Retina (tissue), 1 donor: ENCODE measurements around the gene CALM1.
"Not testable (repeated sequence)": the region's sequence is repeated elsewhere in the genome, so short reads cannot be mapped to it uniquely, and the experiment has no call there.

Experiments
- DNase-seq: peaks from one replicate; pipeline ENCODE4 v3.0.0-alpha.2; 2016

Gene CALM1

DNA sequence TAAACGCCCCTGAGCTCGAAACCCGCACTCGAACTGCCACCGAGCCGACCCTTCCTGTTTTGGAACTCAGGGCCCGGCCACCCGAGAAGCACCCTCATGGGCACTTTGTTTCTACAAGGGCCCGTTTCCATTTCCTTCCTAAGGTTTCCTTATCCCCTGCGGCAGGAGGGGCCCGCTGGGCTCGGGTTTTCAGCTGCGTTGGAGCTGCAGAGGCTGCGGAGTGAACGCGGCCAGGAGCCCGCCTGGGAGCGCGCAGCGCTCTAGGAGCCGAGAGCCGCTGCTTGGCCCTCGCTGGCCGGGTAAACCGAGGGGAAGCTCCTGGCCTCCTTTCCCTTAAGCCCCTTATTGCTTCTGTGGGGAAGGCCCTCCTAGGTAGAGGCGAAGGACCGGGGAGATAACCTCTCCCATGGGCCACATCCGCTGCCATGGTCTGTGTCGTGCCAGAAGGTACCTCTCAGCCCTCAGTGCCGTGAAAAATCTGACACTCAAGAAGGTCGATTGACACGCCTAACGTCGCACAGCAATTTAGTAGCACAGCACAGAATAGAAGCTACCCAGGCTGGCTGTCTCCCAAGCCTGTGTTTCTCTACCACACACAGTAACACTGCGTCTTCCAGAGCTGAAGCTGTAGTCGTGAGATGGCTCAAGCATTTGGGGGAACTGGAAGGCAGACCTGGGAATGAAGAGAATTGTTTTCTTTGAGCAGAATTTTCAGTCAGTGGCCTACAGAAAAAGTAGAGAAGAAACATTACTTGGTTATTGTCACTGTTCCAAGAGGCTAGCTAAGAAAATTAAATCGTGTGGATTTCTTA is 12.9 kb upstream of the CALM1 start:
- no peak for DNase-seq

- DNase-seq = no peak
Measured at GRCh38 chr14:90384543-90384911, 12.3 kb upstream of the CALM1 start.

DNA sequence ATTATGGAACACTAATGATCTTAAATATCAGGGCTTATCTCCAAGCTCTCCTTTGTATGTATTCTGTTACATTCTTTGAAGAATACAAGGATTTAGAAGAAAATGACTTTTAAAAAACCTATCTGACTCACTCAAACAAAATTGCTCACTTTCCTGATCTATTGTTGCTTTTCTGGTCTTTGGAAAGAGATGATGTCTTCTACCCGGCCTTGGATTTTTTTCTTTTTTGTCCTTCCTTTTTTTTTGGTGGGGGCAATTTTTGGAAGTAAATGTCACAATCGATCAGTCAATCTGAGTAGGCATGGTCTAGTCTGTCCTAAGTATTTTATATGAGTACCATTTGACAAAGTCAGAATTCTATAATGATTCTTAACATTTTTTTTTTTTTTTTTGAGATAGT is 10.5 kb upstream of the CALM1 start:
- DNase-seq = no peak

GRCh38 chr14:90387206-90387760 is 9.5 kb upstream of the CALM1 start:
- no peak for DNase-seq

GRCh38 chr14:90388437-90388836 is 8.4 kb upstream of the CALM1 start:
- no peak for DNase-seq

DNA sequence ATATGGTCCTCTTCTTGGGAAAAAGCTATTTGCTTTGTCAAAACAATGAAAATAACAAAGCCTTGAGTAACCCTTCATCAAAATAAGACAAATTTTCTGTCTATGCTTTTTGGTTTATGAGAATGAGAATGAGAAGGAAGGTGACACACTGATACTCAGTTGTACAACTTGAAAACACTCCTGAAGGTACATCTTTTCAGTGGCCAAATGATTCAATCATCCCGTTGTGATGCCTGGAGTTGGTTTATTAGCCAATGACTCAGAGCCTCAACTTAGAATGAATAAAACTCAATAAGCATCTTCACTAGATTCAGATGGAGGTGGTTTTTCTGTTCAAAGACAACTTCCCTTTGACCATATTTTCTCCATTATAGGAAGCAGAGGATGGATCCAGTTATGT is 7.8 kb upstream of the CALM1 start:
- no peak for DNase-seq

DNA sequence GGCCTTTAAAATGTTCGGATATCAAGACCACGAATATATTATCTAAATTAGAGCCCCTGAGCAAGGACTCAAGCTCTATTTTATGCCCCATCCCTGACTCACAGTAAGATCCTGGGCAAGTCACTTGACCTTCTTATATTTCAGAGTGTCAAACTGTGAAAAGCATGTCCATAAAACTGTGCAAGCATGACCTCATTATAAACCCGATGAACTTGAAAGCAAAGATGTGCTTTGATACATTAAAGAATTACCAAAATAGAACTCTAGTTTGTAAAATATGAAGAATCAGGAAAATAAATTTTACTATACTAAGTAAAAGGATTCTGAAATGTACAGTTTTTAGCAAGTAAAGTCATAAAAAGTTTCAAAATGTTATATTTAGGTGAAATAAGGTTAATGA is 2.9 kb upstream of the CALM1 start:
- DNase-seq = no peak

- not testable (repeated sequence) for DNase-seq
Measured at GRCh38 chr14:90394782-90395181, 2.0 kb upstream of the CALM1 start.

GRCh38 chr14:90397425-90398314 is 841 bp downstream of the CALM1 start:
- peak; percentile 52 for DNase-seq

DNA sequence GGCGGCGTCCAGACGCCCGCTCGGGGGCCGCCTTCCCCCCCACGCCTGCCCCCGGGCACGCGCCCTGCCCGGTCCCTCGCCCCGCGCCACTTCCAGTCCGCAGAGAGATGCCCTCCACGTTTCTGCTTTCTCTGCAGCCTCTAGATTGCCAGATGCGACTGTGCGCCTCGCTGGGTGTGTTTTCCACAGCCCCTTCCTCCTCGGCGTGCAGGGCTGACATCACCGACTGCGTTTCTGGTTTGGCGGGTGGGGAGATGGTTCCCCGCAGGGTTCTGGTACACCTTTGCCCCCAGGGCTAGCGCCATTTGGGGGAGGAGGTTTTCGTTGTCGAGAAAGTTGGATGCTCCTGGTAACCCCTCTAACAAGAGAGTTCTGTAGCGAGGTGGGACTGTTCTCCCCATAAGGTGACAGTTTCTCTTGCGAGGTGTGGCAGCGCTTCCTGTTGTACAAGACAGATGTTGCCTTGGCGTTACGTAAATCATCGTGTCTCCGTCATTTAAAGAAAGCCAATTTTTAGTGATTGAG is 1.5 kb downstream of the CALM1 start:
- peak; percentile 70 for DNase-seq

GRCh38 chr14:90398841-90399540 is 2.2 kb downstream of the CALM1 start:
- DNase-seq = no peak

DNA sequence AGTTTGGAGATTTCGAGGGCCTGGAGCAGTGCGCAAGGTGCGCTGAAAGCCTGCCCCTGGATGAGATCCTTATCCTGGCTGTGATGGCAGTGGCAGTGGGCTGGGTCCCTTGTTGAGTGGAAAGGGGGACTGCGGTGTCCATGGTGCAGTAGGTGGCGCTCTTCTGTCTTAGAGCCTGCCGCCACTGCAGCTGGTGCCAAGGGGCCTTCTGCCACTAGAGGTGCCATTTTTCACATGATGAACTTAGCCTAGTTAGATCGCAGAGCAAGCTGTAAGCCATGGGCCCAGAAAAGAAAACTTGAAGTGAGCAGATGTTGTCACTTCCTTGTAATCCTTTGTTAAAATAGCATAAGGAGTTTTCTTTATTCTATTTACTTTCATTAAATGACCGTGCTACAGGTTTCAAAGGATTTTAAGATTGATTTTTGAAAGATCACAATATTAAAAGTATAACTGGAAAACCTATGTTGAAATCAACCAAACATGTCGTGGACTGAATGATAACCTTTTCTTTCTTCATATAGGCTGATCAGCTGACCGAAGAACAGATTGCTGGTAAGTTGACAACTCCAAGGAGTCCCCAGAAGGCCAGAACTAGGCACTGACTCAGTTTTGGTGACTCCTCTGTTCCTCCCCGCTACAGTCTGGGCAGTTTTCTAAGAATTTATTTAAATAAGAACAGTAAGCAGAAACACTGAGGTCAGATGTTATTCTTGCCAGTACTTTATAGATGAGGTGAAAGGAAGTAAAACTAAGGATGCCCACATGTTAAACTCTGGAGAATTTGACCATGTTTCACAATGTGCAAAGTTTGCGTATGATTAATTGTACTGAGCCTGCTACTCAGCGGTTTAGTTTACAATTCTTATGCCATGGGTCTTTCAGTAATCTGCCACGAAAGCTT is 3.0 kb downstream of the CALM1 start:
- peak; percentile 92 for DNase-seq

GRCh38 chr14:90400904-90401561 is 4.2 kb downstream of the CALM1 start:
- DNase-seq = no peak

DNA sequence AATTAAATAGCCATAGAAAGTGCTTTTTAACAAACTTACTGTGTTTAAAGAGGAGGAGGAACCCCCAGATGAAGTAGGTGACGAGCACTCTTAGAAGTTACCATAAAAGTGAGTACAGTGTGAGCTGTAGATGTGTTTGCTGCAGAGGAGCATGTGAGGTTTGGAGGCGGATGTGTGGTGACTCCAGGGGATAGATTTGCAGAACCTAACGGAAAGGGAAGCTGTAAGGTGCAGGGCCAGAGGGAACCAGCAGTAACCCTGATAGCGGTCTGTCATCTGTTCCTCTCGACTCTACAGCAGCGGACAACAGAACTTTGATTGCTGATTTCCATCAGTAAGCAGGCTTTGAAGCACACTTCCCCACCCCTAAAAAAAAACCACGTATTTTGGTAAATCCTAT is 5.2 kb downstream of the CALM1 start:
- no peak for DNase-seq

GRCh38 chr14:90403065-90403464 is 6.2 kb downstream of the CALM1 start:
- no peak for DNase-seq

- DNase-seq = no peak
Measured at GRCh38 chr14:90405101-90405500, 8.3 kb downstream of the CALM1 start.

GRCh38 chr14:90405755-90406154 is 8.9 kb downstream of the CALM1 start:
- DNase-seq = no peak

- no peak for DNase-seq
Measured at GRCh38 chr14:90406384-90406798, 9.6 kb downstream of the CALM1 start.

GRCh38 chr14:90407230-90407629 is 10.4 kb downstream of the CALM1 start:
- DNase-seq = no peak

- DNase-seq = no peak
Measured at GRCh38 chr14:90408713-90409112, 11.9 kb downstream of the CALM1 start.

GRCh38 chr14:90409209-90409730 is 12.4 kb downstream of the CALM1 start:
- DNase-seq = no peak
